OCI-LY3 (cell line): Measurements from ENCODE around the gene TOP3B.

Experiments used
- EZH2phosphoT487 ChIP-seq: fragments of 200-600 bp; shearing (Covaris generic); IDR thresholded peaks from 2 replicates; pipeline ENCODE4 v1.6.1; 2018; ENCODE audit warnings: antibody characterized with exemption, mixed run types, low read depth
- TF ChIP-seq, protein P1 (sequence below): fragments of 200-600, 300-600 bp; sonication (generic); IDR thresholded peaks from 2 replicates; pipeline ENCODE4 v1.5.1; 2014; ENCODE audit warnings: antibody characterized with exemption, low read length, low read depth

DNA sequence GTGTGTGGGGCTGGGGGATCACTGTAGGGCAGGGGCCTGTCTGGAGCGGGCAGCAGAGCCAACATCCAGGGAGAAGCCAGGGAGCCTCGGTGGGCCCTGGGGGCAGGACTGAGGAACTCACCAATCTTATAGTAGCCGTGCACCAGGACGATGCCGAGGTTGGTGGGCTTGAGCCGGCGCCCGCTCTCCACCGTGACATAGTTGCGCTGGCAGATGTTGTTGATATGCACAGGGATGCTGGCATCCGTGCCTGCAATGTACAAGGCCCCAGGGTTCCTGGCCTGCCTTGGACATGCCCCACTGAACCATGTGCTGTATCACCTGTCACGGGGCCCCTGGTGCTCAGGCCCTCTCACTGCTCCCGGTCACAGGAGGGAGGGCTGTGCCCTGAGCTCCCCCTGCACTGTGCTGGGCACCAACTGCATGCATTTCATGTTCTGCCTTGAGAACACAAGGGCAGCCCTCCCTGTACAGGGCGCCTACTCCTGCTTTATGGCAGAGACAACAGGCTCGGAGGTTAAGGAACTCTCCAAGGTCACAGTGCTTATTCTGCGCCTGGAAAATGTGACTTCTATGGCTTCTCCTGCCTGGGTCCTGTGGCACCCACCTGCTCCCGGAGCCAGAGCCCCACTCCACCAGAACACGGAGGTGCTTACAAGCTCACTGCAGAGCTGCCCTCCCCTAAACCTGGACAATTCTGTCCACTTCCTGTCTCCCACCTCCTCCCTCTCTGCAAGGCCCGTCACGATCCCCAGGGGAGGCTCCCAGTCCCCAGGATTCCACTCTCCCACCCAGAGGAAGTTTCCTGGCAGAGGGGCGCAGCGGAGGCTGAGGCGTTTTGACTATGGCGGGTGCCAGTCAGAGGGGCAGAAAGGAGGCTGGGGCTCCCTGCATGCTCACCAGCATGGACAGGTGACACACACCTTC lies 22.1 kb downstream of the TOP3B start:
- TF ChIP-seq, protein P1, sequence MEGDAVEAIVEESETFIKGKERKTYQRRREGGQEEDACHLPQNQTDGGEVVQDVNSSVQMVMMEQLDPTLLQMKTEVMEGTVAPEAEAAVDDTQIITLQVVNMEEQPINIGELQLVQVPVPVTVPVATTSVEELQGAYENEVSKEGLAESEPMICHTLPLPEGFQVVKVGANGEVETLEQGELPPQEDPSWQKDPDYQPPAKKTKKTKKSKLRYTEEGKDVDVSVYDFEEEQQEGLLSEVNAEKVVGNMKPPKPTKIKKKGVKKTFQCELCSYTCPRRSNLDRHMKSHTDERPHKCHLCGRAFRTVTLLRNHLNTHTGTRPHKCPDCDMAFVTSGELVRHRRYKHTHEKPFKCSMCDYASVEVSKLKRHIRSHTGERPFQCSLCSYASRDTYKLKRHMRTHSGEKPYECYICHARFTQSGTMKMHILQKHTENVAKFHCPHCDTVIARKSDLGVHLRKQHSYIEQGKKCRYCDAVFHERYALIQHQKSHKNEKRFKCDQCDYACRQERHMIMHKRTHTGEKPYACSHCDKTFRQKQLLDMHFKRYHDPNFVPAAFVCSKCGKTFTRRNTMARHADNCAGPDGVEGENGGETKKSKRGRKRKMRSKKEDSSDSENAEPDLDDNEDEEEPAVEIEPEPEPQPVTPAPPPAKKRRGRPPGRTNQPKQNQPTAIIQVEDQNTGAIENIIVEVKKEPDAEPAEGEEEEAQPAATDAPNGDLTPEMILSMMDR: no peak
- no peak for TF ChIP-seq EZH2phosphoT487
